ENCODE measurements around the gene FRMPD4.

DNA sequence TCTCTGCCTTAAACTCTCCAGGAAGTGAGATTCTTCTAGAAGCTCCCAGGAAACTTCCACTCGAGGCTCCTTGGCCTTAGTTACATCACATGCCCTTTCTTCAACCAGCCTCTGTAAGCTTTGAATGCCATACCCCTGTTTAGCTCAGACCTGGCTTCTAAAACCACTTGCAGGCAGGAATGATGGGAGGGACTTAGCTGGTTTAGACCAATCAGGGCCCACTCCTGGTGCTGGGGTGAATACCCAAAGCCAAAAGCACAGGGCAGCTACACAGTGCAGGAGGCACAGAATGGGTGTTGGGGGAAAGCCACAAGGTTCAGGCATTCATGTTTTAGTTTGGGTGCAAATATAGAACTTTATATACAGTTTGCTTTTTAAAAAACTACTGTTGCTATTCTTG lies 296.2 kb downstream of the FRMPD4 start:
- TF ChIP-seq HDGF (IDR thresholded peaks at IDR 0.05; ENCODE audit: borderline replicate concordance) (no peak), ELF4 (IDR thresholded peaks at IDR 0.05) (no peak), NFRKB (IDR thresholded peaks at IDR 0.05) (no peak), BHLHE40 (IDR thresholded peaks at IDR 0.05; ENCODE audit: borderline replicate concordance) (no peak), TARDBP (IDR thresholded peaks at IDR 0.05) (no peak)
- TF ChIP-seq, protein P1, sequence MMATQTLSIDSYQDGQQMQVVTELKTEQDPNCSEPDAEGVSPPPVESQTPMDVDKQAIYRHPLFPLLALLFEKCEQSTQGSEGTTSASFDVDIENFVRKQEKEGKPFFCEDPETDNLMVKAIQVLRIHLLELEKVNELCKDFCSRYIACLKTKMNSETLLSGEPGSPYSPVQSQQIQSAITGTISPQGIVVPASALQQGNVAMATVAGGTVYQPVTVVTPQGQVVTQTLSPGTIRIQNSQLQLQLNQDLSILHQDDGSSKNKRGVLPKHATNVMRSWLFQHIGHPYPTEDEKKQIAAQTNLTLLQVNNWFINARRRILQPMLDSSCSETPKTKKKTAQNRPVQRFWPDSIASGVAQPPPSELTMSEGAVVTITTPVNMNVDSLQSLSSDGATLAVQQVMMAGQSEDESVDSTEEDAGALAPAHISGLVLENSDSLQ (IDR thresholded peaks at IDR 0.05): no peak

Data from HEK293T (cell line).